GM23338 (cell line): Measurements from ENCODE around the gene XYLT1. TPM values are rescaled to one million over a fixed set of nuclear protein-coding genes. Genes with fewer than 3 reads are reported as not detected.

Experiments used
- ATAC-seq: fragments of 200-7000 bp; cut with Tn5 transposase; 3 replicates; pipeline ENCODE4 v1.9.1; 2020
- DNase-seq: peaks from one replicate; pipeline ENCODE4 v3.0.0-alpha.2; 2015; ENCODE audit warnings: low spot score
- H2AFZ ChIP-seq: fragments of 200-600 bp; sonication (generic); 2 replicates; pipeline ENCODE4 v1.8.0; 2016; ENCODE audit warnings: antibody characterized with exemption, mild to moderate bottlenecking, moderate library complexity
- H3F3A ChIP-seq: fragments of 200-600 bp; sonication (generic); replicated peaks from 2 replicates; pipeline ENCODE4 v1.8.0; 2017; ENCODE audit warnings: antibody characterized with exemption, mixed run types, low read depth
- H3K27ac ChIP-seq: fragments of 200-600 bp; sonication (generic); 2 replicates; pipeline ENCODE4 v1.6.1; 2016; ENCODE audit warnings: low read depth
- H3K27me3 ChIP-seq: fragments of 200-600 bp; sonication (generic); 2 replicates; pipeline ENCODE4 v1.8.0; 2016; ENCODE audit warnings: mild to moderate bottlenecking, mixed run types, moderate library complexity; ENCODE audit not compliant: insufficient read depth
- H3K36me3 ChIP-seq: fragments of 200-600 bp; sonication (generic); 2 replicates; pipeline ENCODE4 v1.8.0; 2016; ENCODE audit warnings: mild to moderate bottlenecking; ENCODE audit not compliant: insufficient read depth
- H3K4me1 ChIP-seq: fragments of 200-600 bp; sonication (generic); 2 replicates; pipeline ENCODE4 v1.8.0; 2016; ENCODE audit warnings: mild to moderate bottlenecking, moderate library complexity; ENCODE audit not compliant: insufficient read depth
- H3K4me2 ChIP-seq: fragments of 200-600 bp; sonication (generic); 2 replicates; pipeline ENCODE4 v1.7.1; 2017; ENCODE audit warnings: mixed run types
- H3K4me3 ChIP-seq: fragments of 200-600 bp; sonication (generic); 2 replicates; pipeline ENCODE4 v1.6.1; 2016; ENCODE audit warnings: mixed run types
- H3K79me2 ChIP-seq: fragments of 200-600 bp; sonication (generic); replicated peaks from 2 replicates; pipeline ENCODE4 v1.8.0; 2017; ENCODE audit warnings: mild to moderate bottlenecking; ENCODE audit not compliant: insufficient read depth
- H3K9me2 ChIP-seq: fragments of 200-600 bp; sonication (generic); 2 replicates; pipeline ENCODE4 v1.8.0; 2017; ENCODE audit not compliant: insufficient read depth
- H4K20me1 ChIP-seq: fragments of 200-600 bp; sonication (generic); replicated peaks from 2 replicates; pipeline ENCODE4 v1.8.0; 2017; ENCODE audit warnings: mild to moderate bottlenecking; ENCODE audit not compliant: insufficient read depth
- H3K27ac Mint-ChIP-seq: 2 replicates; pipeline ENCODE4 v1.8.0; 2020; ENCODE audit warnings: inconsistent platforms, mild to moderate bottlenecking, moderate library complexity, mixed read lengths
- H3K27me3 Mint-ChIP-seq: 3 replicates; pipeline ENCODE4 v1.8.0; 2022; ENCODE audit warnings: low read depth, mild to moderate bottlenecking, moderate library complexity, mixed read lengths, inconsistent platforms; ENCODE audit not compliant: insufficient read depth, poor library complexity
- H3K36me3 Mint-ChIP-seq: 3 replicates; pipeline ENCODE4 v1.8.0; 2021; ENCODE audit warnings: low read depth, mild to moderate bottlenecking, inconsistent platforms, moderate library complexity, mixed read lengths
- H3K4me1 Mint-ChIP-seq: 3 replicates; pipeline ENCODE4 v1.8.0; 2020; ENCODE audit warnings: mild to moderate bottlenecking, inconsistent platforms, mixed read lengths
- H3K4me3 Mint-ChIP-seq: 3 replicates; pipeline ENCODE4 v1.8.0; 2021; ENCODE audit warnings: moderate library complexity, mild to moderate bottlenecking, inconsistent platforms, mixed read lengths
- H3K9me3 Mint-ChIP-seq: 3 replicates; pipeline ENCODE4 v1.8.0; 2020; ENCODE audit warnings: moderate library complexity, mild to moderate bottlenecking, inconsistent platforms, mixed read lengths
- EZH2 ChIP-seq: fragments of 200-600 bp; sonication (generic); IDR thresholded peaks from one replicate; pipeline ENCODE4 v1.8.0; 2017; ENCODE audit warnings: antibody characterized with exemption, mild to moderate bottlenecking, low read depth; ENCODE audit not compliant: unreplicated experiment
- EZH2phosphoT487 ChIP-seq: fragments of 200-600 bp; sonication (generic); IDR thresholded peaks from one replicate; pipeline ENCODE4 v1.8.1; 2018; ENCODE audit warnings: antibody characterized with exemption; ENCODE audit not compliant: unreplicated experiment
- JUNB ChIP-seq: IDR thresholded peaks from one replicate; pipeline ENCODE4 v1.6.1; 2016; ENCODE audit warnings: antibody characterized with exemption; ENCODE audit not compliant: unreplicated experiment
- NANOG ChIP-seq: IDR thresholded peaks from 2 replicates; pipeline ENCODE4 v1.6.1; 2016; ENCODE audit warnings: antibody characterized with exemption, borderline replicate concordance
- POLR2AphosphoS5 ChIP-seq: IDR thresholded peaks from 2 replicates; pipeline ENCODE4 v1.6.1; 2016; ENCODE audit warnings: antibody characterized with exemption, low read depth
- STAT1 ChIP-seq: IDR thresholded peaks from one replicate; pipeline ENCODE4 v1.6.1; 2016; ENCODE audit warnings: antibody characterized with exemption; ENCODE audit not compliant: unreplicated experiment
- ZNF114 ChIP-seq: fragments of 250-450 bp; sonication (Bioruptor Pico); IDR thresholded peaks from 2 replicates; pipeline ENCODE4 v1.5.0; 2020; ENCODE audit warnings: mild to moderate bottlenecking, moderate library complexity
- ZNF331 ChIP-seq: fragments of 250-450 bp; sonication (Bioruptor Pico); IDR thresholded peaks from 2 replicates; pipeline ENCODE4 v1.5.0; 2020; ENCODE audit warnings: low read depth, mild to moderate bottlenecking, moderate library complexity
- polyA plus RNA-seq: library from polyadenylated mRNA; unstranded; fragments of >200 nt; fragmentation: Nextera tagmentation; extraction: Ambion mirVana; gene quantifications from 2 replicates; pipeline ENCODE4 v1.2.1, GENCODE V29; 2016
- total RNA-seq: library from RNA; depleted of rRNA; stranded (reverse); fragments of >200 nt; shearing (Covaris generic); gene quantifications from 2 replicates; pipeline ENCODE4 v1.2.3, GENCODE V29; 2014
- TF ChIP-seq, protein P1 (sequence below): IDR thresholded peaks from 2 replicates; pipeline ENCODE4 v1.6.1; 2016; ENCODE audit warnings: antibody characterized with exemption
- TF ChIP-seq, protein P2 (sequence below), 2 experiments: fragments of 200-600 bp in 1 of 2; sonication (generic) in 1 of 2; conservative IDR thresholded peaks; 2 replicates each; pipeline versions ENCODE4 v1.5.1 to v1.6.1; 2016 to 2017; ENCODE audit warnings: antibody characterized with exemption in 2 of 2, low read depth in 2 of 2, mild to moderate bottlenecking in 2 of 2, moderate library complexity in 1 of 2
- TF ChIP-seq, protein P3 (sequence below): fragments of 250-450 bp; sonication (Bioruptor Pico); IDR thresholded peaks from 2 replicates; pipeline ENCODE4 v1.5.0; 2020; ENCODE audit warnings: mild to moderate bottlenecking, moderate library complexity

Gene XYLT1
- total and polyA plus RNA-seq, 2 experiments from 2014 or later = 3.5 to 24.7 TPM

DNA sequence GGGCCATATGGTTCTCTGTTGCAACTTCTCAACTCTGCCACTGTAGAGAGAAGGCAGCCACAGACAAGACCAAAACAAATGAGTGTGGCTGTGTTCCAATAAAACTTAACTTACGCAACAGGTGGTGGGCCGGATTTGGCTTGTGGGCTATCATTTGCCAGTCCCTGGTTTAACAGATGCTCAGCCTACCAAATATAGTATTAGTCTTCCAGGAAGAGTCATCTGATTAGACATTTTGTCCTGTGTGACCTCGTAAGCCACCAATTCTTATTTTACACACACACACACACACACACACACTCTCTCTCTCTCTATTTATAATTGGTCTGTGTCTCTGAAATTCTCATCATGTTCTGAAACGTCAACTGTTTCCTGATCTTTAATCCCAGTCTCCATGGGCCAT is 245.9 kb downstream of the XYLT1 start:
- no peak overlapping the region for H3K4me3 Mint-ChIP-seq

DNA sequence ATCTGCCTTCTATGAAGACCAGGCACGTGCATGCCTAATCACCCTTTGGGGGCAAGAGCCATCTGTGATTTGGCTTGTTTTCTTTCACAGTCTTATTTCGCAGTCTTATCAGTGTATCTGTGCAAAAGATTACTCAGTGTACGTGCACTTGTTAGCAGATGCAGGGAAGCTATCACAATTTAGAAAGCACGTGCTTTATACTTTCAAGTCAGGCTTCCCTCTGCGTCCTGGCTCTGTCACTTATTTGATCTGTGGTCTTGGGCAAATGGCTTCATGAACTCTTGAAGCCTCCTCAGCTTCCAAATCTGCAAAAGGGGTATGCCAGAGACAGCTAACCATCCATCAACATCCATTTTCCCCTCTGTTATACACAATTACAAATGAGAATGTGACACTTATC is 246.4 kb downstream of the XYLT1 start:
- peaks cover 19% of the 10 kb centered on the region for H3K4me1 Mint-ChIP-seq
- H2AFZ ChIP-seq = no peak overlapping the region
- peaks cover 3% of the 10 kb centered on the region; the same call in 1 of the 2 replicates for H3K4me1 ChIP-seq
- no peaks in the 10 kb centered on the region for H3F3A ChIP-seq
- H3K36me3 Mint-ChIP-seq = no peaks in the 10 kb centered on the region
- H3K4me3 ChIP-seq = no peak overlapping the region
- H3K4me3 Mint-ChIP-seq = no peak overlapping the region
- H3K27me3 Mint-ChIP-seq = peaks cover 2% of the 10 kb centered on the region
- H3K9me3 Mint-ChIP-seq = no peaks in the 10 kb centered on the region
- H3K27me3 ChIP-seq = no peaks in the 10 kb centered on the region
- peaks cover 5% of the 10 kb centered on the region; the same call in 1 of the 2 replicates for H4K20me1 ChIP-seq
- H3K79me2 ChIP-seq = no peaks in the 10 kb centered on the region; the same call in 1 of the 2 replicates
- no peaks in the 10 kb centered on the region for H3K9me2 ChIP-seq
- no peak overlapping the region for H3K27ac Mint-ChIP-seq
- no peak for DNase-seq
- no peaks in the 10 kb centered on the region for H3K36me3 ChIP-seq
- no peak overlapping the region for H3K27ac ChIP-seq
- no peak for ATAC-seq
- H3K4me2 ChIP-seq = no peak overlapping the region
- TF ChIP-seq ZNF331 (no peak), ZNF114 (CRISPR knock-in tag) (no peak), EZH2 (no peak), NANOG (no peak), STAT1 (no peak), POLR2AphosphoS5 (no peak)
- TF ChIP-seq, protein P1, sequence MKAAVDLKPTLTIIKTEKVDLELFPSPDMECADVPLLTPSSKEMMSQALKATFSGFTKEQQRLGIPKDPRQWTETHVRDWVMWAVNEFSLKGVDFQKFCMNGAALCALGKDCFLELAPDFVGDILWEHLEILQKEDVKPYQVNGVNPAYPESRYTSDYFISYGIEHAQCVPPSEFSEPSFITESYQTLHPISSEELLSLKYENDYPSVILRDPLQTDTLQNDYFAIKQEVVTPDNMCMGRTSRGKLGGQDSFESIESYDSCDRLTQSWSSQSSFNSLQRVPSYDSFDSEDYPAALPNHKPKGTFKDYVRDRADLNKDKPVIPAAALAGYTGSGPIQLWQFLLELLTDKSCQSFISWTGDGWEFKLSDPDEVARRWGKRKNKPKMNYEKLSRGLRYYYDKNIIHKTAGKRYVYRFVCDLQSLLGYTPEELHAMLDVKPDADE = no peak
- TF ChIP-seq, protein P2, sequence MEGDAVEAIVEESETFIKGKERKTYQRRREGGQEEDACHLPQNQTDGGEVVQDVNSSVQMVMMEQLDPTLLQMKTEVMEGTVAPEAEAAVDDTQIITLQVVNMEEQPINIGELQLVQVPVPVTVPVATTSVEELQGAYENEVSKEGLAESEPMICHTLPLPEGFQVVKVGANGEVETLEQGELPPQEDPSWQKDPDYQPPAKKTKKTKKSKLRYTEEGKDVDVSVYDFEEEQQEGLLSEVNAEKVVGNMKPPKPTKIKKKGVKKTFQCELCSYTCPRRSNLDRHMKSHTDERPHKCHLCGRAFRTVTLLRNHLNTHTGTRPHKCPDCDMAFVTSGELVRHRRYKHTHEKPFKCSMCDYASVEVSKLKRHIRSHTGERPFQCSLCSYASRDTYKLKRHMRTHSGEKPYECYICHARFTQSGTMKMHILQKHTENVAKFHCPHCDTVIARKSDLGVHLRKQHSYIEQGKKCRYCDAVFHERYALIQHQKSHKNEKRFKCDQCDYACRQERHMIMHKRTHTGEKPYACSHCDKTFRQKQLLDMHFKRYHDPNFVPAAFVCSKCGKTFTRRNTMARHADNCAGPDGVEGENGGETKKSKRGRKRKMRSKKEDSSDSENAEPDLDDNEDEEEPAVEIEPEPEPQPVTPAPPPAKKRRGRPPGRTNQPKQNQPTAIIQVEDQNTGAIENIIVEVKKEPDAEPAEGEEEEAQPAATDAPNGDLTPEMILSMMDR (conservative IDR thresholded peaks at IDR 0.05; ENCODE audit: low read depth in 2 of 2) = no peak
- TF ChIP-seq, protein P3, sequence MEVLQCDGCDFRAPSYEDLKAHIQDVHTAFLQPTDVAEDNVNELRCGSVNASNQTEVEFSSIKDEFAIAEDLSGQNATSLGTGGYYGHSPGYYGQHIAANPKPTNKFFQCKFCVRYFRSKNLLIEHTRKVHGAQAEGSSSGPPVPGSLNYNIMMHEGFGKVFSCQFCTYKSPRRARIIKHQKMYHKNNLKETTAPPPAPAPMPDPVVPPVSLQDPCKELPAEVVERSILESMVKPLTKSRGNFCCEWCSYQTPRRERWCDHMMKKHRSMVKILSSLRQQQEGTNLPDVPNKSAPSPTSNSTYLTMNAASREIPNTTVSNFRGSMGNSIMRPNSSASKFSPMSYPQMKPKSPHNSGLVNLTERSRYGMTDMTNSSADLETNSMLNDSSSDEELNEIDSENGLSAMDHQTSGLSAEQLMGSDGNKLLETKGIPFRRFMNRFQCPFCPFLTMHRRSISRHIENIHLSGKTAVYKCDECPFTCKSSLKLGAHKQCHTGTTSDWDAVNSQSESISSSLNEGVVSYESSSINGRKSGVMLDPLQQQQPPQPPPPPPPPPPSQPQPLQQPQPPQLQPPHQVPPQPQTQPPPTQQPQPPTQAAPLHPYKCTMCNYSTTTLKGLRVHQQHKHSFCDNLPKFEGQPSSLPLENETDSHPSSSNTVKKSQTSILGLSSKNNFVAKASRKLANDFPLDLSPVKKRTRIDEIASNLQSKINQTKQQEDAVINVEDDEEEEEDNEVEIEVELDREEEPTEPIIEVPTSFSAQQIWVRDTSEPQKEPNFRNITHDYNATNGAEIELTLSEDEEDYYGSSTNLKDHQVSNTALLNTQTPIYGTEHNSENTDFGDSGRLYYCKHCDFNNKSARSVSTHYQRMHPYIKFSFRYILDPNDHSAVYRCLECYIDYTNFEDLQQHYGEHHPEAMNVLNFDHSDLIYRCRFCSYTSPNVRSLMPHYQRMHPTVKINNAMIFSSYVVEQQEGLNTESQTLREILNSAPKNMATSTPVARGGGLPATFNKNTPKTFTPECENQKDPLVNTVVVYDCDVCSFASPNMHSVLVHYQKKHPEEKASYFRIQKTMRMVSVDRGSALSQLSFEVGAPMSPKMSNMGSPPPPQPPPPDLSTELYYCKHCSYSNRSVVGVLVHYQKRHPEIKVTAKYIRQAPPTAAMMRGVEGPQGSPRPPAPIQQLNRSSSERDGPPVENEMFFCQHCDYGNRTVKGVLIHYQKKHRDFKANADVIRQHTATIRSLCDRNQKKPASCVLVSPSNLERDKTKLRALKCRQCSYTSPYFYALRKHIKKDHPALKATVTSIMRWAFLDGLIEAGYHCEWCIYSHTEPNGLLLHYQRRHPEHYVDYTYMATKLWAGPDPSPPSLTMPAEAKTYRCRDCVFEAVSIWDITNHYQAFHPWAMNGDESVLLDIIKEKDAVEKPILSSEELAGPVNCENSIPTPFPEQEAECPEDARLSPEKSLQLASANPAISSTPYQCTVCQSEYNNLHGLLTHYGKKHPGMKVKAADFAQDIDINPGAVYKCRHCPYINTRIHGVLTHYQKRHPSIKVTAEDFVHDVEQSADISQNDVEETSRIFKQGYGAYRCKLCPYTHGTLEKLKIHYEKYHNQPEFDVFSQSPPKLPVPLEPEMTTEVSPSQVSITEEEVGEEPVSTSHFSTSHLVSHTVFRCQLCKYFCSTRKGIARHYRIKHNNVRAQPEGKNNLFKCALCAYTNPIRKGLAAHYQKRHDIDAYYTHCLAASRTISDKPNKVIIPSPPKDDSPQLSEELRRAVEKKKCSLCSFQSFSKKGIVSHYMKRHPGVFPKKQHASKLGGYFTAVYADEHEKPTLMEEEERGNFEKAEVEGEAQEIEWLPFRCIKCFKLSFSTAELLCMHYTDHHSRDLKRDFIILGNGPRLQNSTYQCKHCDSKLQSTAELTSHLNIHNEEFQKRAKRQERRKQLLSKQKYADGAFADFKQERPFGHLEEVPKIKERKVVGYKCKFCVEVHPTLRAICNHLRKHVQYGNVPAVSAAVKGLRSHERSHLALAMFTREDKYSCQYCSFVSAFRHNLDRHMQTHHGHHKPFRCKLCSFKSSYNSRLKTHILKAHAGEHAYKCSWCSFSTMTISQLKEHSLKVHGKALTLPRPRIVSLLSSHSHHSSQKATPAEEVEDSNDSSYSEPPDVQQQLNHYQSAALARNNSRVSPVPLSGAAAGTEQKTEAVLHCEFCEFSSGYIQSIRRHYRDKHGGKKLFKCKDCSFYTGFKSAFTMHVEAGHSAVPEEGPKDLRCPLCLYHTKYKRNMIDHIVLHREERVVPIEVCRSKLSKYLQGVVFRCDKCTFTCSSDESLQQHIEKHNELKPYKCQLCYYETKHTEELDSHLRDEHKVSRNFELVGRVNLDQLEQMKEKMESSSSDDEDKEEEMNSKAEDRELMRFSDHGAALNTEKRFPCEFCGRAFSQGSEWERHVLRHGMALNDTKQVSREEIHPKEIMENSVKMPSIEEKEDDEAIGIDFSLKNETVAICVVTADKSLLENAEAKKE = no peak

More for the DNA sequence above, 245.9 kb downstream of the XYLT1 start:
- peaks cover 19% of the 10 kb centered on the region for H3K4me1 Mint-ChIP-seq
- peaks cover 5% of the 10 kb centered on the region; the same call in 1 of the 2 replicates for H4K20me1 ChIP-seq
- H3K9me3 Mint-ChIP-seq = no peaks in the 10 kb centered on the region
- no peaks in the 10 kb centered on the region; the same call in 1 of the 2 replicates for H3K79me2 ChIP-seq
- no peak for DNase-seq
- no peak overlapping the region for H2AFZ ChIP-seq
- no peaks in the 10 kb centered on the region for H3K27me3 ChIP-seq
- no peak overlapping the region for H3K4me2 ChIP-seq
- H3K4me1 ChIP-seq = peaks cover 3% of the 10 kb centered on the region; the same call in 1 of the 2 replicates
- no peak overlapping the region for H3K27ac ChIP-seq
- H3K36me3 ChIP-seq = no peaks in the 10 kb centered on the region
- no peak overlapping the region for H3K4me3 ChIP-seq
- no peaks in the 10 kb centered on the region for H3F3A ChIP-seq
- TF ChIP-seq JUNB = no peak
- no peak for TF ChIP-seq EZH2phosphoT487
- TF ChIP-seq ZNF331 = no peak
- no peak for ATAC-seq
- H3K27ac Mint-ChIP-seq = no peak overlapping the region
- peaks cover 2% of the 10 kb centered on the region for H3K27me3 Mint-ChIP-seq
- H3K36me3 Mint-ChIP-seq = no peaks in the 10 kb centered on the region
- H3K9me2 ChIP-seq = no peaks in the 10 kb centered on the region
